Measurements from ENCODE around the gene EGLN2. TPM values are rescaled to one million over a fixed set of nuclear protein-coding genes. Genes with fewer than 3 reads are reported as not detected.
"Not testable (repeated sequence)": the region's sequence is repeated elsewhere in the genome, so short reads cannot be mapped to it uniquely, and the experiment has no call there.

The EGLN2 gene
- polyA plus RNA-seq, 1 donor, result 59.5 TPM

DNA sequence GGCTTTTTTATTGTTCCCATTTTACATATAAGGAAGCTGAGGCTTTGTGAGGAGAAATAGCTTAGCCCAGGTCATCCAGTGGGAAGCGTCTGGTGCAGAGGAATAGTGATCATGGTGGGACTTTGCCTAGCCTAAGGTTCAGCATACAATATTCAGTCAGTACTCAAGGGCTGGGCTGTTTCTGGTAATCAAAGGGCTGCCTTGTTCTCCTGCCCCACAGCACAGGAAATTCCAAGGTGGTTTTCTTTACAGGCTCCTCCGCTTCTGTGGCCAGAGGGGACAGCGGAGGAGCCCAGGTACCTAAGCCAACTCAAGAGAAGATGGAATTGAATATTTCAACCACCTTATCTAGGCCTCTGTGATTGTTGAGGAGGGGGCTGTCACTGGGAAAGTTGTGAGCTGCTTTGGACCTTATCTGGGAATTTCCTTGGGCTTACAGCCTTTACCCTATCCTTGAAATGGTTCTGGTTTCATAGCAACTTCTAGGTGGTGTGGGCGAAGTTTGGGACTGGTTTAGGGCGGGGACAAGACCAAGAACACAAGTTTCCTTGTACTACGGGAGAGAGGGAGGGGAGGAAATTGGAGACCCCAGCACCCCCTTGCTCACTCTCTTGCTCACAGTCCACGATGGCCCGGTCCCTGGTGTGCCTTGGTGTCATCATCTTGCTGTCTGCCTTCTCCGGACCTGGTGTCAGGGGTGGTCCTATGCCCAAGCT, 23.9 kb upstream of the EGLN2 start, which contains the start of gene MIA:
Gene MIA, plus strand, starts transcription at position 606 of the 716 bp plus-strand sequence. Its CDS starts 22 bp downstream, at position 628.
- DNase-seq, result no peak

DNA sequence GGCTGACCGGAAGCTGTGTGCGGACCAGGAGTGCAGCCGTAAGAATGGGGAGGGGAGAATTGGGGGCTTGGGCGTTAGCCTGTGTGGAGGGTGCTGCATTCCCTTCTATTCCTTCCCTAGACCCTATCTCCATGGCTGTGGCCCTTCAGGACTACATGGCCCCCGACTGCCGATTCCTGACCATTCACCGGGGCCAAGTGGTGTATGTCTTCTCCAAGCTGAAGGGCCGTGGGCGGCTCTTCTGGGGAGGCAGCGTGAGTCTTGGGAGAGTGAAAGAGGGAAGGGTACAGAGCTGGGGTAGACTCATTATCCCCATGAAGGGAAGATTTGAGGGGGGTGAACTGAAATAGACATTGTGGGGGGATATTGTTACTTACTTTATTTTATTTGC, 23.4 kb upstream of the EGLN2 start:
- no peak for DNase-seq

DNA sequence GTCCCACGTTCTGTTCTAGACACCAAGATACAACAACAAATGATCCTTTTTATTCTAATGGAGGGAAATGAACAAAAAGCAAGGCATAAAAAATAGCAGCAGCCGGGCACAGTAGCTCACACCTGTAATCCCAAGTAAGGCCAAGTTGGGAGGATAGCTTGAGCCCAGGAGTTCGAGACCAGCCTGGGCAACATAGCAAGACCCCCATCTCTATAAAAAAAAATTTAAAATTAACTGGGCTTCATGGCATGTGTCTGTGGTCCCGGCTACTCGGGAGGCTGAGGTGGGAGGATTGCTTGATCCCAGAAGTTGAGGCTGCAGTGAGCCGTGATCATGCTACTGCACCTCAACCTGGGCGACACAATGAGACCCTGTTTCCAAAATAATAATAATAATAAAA, 22.6 kb upstream of the EGLN2 start:
- no peak for DNase-seq

DNA sequence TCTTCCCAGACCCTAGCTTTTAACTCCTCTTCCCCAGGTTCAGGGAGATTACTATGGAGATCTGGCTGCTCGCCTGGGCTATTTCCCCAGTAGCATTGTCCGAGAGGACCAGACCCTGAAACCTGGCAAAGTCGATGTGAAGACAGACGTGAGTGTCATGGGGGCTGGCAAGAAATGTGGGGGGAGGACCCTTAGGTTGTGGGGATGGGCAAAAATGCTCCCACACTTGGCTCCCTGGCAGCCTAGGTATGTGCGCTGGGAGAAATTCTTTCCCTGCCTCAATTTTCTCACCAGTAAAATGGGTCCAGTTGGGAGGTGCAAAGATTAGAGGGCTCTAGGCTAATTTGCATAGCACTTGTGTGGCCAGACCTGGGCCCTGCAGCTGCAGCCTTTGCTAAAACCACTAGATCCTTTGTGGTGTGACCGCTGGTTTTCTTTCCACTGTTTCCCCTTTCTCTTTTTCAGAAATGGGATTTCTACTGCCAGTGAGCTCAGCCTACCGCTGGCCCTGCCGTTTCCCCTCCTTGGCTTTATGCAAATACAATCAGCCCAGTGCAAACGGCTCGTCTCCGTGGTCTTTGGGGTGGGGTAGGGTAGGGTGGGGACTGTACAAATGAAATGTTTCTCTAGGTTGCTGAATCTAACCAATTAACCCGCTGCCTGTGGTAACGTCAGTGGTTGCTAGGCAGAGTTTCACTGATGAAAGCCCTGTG, 21.9 kb upstream of the EGLN2 start:
- peak; percentile 95 for DNase-seq

DNA sequence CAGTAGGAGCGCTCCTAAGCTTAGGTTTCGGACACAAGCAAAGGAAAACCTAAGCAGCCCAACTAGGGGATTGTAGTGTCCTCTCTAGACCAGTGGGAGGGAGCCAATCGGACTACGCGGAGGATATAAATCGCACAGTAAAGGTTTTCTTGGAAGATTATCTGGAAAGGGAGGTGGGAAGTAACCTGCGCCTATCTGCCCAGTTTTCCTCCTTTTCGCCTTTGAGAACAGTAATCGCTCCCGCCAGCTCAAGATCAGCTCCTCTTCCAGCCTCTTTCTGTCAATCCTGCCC, 21.4 kb upstream of the EGLN2 start:
- no peak for DNase-seq

DNA sequence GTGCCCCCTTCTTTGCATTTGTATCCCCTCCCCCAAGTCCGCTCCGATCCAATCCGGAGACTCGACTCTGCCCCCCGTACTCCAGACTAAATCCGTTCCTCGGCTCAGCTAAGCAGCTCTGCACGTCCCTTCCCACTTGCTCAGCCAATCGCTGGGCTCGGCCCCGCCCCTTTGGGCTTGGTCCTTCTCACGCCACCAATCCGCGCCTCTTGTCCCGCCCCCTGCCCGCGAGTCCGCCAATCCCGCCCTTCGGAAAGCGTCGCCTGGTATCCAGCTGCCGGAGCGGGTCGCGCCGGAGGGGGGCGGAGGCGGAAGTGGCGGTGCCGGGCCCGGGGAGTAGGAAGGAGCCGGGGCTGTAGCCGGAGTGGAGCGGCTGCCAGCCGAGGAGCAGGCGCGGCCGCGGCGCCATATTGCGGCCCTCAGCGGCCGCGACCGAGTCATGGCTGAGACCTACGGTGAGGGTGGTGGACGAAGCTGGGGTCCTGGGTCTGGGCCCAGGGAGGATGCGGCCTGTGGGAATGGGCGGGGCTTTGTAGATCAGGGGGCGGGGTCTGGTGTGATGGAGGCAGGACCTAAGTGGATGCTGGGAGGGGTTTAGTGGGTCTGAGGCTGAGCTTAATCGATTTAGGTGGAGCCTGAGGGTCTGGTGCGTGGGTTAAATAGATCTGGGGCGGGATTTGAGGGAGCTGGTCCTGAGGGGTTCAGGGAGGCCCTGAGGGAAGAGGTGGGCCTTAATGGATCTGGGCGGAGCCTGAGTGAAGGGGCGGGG, 20.9 kb upstream of the EGLN2 start, which contains the start of gene RAB4B:
Gene RAB4B, plus strand, starts transcription at position 311 of the 769 bp plus-strand sequence. Its CDS starts 129 bp downstream, at position 440.
- peak; percentile 100 for DNase-seq

DNA sequence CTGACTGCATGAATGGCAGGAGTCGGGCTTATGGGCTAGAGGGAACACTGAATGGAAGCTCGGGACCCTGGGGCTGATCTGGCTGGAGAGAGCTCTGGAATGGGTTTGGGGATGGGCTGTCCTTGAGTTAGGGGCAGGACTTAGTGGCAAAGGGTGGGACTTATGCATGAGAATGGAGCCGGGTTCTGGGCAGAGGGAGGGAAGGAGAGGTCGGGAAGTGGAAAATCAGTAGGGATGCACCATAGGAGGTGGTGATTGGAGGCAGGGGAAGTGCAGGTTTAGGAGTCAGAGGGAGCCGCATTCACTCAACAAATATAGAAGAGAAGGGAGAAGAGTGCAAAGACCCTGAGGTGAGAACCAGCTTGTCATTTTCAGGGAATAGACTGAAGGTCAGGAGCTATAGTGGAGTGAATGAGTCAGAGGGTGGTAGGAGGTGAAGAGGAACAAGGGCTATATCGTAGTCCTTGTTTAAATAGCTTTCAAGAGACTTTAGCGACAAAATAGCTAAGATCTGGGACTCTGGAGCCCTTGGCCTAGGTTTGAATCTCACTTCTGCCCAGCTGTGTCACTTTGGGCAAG, 20.2 kb upstream of the EGLN2 start:
- no peak for DNase-seq

DNA sequence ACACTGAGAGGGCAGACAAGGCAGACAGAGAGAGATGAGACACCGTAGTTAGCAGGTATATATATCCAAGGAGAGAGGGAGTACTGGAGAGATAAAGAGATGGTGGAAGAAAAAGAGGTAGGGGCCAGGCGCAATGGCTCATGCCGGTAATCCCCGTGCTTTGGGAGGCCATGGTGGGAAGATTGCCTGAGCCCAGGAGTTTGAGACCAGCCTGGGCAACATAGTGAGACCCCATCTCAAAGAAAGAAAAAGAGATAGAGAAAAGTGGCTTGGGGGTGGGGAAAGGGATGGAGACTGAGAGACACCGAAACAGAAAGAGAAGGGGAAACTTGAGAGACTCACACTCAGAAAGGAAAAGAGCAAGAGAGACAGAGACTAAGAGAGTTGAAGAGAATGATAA, 18.4 kb upstream of the EGLN2 start:
- DNase-seq, result no peak

DNA sequence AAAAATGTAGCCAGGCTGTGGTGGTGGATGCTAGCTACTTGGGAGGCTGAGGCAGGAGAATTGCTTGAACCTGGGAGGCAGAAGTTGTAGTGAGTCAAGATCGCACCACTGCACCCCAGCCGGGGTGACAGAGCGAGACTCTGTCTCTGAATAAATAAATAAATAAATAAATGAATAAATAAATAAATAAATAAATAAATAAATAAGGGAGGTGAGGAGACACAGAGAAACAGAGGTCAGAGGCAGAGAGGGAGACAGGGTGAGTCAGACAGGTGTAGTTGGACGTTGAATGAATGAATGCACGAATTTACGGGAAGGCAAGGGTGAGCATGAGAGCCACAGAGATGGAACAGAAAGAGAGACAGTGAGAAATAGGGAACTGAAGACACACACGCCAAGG, 17.9 kb upstream of the EGLN2 start:
- no peak for DNase-seq

DNA sequence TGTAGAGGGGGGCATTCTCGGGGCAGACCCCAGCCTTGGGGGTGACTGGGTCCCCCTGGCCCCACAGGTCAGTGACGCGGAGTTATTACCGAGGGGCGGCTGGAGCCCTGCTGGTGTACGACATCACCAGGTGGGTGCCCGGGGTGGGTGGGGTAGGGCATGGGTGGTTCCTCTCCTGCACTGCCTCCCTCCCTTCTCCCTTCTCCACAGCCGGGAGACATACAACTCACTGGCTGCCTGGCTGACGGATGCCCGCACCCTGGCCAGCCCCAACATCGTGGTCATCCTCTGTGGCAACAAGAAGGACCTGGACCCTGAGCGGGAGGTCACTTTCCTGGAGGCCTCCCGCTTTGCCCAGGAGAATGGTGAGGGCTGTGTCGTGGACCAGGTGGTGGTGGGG, 15.3 kb upstream of the EGLN2 start:
- no peak for DNase-seq

DNA sequence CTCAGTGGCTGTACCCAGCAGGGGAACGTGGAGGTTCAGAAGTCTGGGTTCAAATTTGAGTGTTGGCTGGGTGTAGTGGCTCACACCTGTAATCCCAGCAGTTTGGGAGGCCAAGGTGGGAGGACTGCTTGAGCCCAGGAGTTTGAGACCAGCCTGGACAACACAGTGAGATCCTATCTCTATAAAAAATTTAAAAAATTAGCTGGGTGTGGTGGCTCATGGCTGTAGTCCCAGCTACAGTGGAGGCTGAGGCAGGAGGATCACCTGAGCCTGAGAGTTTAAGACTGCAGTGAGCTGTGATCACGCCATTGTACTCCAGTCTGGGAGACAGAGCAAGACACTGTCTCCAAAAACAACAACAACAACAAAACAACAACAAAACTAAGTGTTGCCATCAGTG, 14.8 kb upstream of the EGLN2 start:
- not testable (repeated sequence) for DNase-seq

DNA sequence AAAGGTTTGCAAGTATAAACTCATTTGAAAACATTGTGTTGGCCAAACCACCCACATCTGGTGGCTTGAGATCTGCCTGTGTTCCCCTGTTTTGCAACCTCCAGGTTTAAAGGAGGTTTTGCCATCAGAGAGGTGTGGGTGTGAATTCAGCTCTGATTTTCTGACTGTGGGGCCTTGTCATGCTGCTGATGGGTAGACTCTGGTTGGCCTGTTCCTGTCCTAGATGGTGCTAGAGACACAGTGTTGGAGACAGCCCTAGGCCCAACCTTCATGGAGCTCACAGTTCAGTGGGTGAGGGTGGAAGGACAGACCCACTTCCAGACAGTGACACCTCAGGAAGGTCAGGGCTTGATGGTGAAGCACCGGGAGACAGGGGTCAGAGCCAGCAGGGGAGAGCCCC, 13.5 kb upstream of the EGLN2 start:
- DNase-seq, result no peak

DNA sequence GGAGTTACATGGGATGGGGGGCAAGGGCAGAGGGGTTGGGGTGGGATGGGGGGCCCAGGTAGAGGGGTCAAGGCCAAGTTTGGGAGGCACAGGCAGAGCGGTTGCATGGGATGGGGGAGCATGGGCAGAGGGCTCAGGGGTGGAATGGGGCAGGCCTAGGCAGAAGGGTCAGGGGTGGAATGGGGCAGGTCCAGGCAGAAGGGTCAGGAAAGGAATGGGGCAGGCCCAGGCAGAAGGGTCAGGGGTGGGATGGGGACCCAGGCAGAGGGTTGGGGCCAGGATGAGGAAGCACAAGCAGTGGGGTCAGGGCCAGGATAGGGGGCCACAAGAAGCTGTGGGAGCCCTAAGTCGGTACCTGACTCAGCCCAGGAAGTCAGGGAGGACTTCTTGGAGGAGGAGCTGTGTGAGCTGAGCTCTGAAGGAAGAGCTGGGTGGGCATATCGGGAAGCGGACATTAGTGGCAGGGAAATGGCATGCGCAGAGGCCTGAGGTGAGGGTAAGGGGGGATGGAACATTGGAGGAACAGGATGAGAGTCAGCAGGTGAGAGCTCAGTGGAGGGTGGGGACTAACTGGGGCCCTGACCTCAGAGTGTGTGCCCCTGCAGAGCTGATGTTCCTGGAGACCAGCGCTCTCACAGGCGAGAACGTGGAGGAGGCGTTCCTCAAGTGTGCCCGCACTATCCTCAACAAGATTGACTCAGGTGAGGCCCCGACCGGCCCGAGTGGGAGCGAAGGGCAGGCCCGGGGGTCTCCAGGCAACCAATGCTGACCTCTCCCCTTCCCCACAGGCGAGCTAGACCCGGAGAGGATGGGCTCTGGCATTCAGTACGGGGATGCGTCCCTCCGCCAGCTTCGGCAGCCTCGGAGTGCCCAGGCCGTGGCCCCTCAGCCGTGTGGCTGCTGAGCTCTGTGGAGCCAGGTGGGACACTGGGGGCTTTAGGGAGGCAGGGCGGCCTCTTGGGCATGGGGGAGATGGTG, 12.6 kb upstream of the EGLN2 start:
- DNase-seq, result no peak

DNA sequence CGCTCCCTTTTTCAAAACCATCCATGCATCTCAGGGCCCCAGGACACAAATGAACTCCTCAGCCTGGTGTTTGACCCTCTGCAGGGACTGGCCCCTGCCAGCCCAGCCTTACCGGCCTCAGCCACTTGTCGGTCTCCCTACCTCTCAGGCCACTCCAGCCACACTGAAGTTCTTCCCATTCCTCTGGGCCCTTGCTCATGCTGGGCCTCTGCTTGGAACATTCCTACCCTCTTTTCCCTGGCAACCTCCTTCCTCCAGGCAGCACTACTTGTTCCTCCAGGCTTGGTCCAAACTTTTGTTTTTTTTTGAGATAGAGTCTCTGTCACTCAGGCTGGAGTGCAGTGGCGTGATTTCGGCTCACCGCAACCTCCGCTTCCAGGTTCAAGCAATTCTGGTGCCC, 7.6 kb upstream of the EGLN2 start:
- DNase-seq, result no peak

DNA sequence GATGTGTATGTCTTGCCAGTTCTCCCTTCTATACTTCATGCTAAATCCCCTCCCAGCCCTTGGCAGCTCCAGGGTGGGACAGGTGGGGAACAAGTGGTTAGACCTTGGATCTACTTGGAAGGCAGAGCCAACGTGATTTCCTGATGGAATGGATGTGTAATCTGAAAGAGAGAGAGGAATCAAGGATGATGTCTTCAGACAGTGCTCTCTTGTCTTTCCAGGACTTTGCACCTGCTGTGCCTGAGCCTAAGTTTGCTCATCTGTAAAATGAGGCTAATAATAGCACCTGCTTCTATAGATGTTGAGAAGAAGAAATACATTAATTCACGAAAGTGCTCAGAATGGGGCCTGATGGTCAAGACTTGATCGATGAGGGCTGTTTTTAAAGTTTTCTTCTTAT, 7.0 kb upstream of the EGLN2 start:
- DNase-seq, result no peak

DNA sequence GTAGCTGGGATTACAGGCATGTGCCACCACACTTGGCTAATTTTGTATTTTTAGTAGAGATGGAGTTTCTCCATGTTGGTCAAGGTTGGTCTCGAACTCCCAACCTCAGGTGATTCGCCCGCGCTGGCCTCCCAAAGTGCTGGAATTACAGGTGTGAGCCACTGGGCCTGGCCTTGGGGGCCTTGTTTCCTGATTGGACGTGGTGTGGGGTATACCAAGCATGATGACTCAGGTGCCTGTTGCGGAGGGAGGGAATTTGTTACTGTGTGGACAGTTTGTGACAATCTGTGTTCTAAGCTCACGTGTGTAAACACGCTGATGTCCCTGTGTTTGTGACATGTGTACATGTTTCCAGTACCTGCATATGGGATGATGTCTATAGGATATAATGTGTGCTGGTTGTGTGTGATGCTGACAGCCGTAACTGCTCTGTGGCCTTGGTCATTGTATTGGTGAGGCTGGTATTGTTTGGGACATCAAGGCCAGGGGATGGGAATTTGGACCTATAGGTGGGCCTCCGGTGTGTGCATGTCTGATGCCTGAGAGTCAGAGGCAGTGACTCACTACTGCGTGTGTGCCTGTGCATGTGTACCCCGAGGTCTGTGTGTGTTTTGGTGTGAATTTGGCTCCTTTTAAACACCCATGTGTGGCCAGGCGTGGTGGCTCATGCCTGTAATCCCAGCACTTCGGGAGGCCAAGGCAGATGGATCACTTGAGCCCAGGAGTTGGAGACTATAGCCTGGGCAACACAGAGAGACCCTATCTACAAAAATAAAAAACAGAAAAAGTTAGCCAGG, 1.6 kb upstream of the EGLN2 start:
- no peak for DNase-seq

DNA sequence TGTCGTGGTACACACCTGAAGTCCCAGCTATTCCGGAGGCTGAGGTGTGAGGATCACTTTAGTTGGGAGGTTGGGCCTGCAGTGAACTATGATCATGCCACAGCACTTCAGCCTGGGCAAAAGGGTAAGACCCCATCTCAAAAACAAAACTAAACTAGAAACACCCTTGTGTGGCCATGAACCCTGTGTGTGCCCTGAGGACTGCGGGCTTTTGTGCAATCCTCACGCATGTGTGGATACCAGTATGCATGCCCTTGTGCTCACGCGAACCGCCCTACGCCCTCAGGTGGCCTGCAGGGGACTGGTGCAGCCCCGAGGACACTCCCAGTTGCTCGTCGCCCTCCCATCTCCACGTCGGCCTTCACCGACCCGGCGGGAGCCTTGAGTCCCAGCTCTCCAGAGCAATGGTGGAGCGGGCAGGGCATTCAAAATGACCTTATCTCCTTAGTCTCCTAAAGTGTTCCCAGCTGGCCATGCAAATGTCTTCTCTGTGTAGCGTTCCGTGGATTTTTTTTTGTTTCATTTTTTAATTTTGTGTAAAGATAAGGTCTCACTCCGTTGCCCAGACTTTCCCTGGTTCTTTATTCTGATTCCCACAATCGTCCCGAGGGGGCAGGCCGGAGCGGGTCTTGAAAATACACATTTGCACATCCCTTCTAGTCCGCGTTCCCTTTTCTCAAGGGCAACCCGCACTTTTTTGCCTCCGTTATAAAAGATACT, 868 bp upstream of the EGLN2 start:
- DNase-seq, result no peak

DNA sequence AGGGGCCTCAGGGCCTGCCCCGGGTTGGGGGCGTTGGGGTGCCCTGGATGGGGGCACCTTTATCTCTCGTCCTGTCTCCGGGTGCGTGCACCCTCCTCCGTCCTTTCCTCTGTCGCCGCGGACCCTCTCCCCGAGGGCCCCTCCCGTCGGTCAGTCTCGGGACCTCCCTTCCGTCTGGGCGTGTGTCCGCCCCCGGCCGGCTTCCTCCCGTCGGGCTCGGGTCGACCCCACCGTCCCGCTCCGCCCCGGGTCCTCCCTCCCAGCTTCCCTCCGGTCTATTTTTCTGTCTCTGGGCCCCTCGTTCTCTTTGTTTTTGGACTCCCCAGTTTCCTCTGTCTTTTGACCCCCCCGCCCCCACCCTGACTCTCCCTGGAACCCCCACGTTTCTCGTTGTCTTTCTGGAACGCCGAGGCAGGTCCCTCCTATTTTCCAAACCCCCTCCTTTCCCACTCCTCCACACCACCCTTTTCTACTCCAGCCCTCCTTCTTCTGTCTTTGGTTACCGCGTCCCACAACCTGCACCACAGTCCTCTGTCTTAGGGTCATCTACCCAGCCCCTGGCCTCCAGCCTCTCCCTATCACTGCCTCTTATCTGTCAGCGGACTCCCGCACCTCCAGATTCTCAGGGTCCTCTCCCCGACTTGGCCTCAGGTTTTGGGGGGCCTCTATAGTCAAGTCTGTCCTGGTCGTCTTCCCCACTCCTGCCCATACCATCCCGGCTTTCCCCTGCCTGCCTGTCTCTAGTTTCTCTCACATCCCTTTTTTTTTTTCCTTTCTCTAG, 757 bp downstream of the EGLN2 start:
- no peak for DNase-seq

DNA sequence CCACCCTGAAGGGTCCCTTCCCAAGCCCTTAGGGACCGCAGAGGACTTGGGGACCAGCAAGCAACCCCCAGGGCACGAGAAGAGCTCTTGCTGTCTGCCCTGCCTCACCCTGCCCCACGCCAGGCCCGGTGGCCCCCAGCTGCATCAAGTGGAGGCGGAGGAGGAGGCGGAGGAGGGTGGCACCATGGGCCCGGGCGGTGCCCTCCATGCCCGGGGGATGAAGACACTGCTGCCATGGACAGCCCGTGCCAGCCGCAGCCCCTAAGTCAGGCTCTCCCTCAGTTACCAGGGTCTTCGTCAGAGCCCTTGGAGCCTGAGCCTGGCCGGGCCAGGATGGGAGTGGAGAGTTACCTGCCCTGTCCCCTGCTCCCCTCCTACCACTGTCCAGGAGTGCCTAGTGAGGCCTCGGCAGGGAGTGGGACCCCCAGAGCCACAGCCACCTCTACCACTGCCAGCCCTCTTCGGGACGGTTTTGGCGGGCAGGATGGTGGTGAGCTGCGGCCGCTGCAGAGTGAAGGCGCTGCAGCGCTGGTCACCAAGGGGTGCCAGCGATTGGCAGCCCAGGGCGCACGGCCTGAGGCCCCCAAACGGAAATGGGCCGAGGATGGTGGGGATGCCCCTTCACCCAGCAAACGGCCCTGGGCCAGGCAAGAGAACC, 1.5 kb downstream of the EGLN2 start:
- no peak for DNase-seq

Data from left kidney (tissue), 2 donors.